HG02981 (cell line): Measurements from ENCODE around the gene NPSR1.
"Not testable (repeated sequence)": the region's sequence is repeated elsewhere in the genome, so short reads cannot be mapped to it uniquely, and the experiment has no call there.

Source experiments
- ATAC-seq: cut with Tn5 transposase; IDR thresholded peaks from one replicate; pipeline ENCODE4 v1.9.1; 2021; ENCODE audit warnings: mild to moderate bottlenecking, moderate library complexity; ENCODE audit not compliant: unreplicated experiment

NPSR1 gene, protein sequence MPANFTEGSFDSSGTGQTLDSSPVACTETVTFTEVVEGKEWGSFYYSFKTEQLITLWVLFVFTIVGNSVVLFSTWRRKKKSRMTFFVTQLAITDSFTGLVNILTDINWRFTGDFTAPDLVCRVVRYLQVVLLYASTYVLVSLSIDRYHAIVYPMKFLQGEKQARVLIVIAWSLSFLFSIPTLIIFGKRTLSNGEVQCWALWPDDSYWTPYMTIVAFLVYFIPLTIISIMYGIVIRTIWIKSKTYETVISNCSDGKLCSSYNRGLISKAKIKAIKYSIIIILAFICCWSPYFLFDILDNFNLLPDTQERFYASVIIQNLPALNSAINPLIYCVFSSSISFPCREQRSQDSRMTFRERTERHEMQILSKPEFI

DNA sequence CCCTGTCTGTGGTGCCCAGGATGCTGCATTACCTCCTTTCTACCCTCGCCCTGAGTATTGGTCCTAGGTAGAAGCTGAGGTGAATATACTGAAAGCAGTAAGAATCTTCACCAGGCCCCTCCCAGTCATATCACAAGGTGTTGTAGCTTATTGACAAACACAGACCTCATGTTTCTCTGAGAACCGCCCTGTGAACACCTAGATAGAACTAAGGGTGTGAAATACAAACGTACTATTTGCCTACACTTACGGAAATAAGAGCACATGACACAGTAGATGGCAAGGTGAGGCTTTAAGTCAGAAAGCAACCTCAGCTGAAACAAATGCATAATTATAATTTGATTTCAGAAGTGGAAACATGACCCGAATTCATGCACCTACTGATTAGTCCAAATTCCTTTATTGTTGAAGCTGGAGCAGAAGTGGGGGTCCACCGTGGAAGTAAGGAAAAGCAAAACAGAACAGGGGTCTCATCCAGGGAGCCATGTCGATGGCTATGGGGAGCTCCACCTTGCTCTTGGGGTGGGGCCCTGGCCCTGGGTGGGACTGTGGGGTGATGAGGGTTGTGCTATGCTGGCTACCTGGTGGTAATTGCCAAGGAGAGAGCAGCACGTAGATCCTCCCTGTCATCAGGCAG, at the start of gene NPSR1:
NPSR1 (plus strand) TSS at position 587 of the 637 bp plus-strand sequence. CDS start 195 bp downstream, outside the sequence.
- no peak for ATAC-seq

GRCh38 chr7:34612661-34613060, 45.4 kb upstream of the NPSR1 start:
- no peak for ATAC-seq

DNA sequence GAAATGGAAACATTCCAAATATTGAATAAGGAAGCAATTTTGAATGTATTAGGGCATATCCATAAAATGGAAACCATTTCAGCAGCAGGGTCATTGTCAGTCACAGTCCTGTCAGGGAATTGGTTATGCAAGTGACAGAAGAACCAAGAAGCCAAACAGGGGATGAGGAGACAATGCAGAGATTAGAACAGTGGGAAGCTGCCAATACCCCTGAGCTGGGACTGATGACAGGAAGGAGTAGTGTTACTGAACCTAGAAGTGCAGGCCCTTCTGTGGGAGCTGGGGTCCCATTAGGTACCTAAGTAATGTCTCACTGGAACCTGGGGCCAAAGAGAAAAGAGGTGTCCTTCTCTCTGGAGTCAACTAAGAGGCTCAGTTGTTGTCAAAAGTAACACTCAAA, 37.6 kb upstream of the NPSR1 start:
- ATAC-seq = no peak

GRCh38 chr7:34622182-34622581, 35.8 kb upstream of the NPSR1 start:
- ATAC-seq = no peak

DNA sequence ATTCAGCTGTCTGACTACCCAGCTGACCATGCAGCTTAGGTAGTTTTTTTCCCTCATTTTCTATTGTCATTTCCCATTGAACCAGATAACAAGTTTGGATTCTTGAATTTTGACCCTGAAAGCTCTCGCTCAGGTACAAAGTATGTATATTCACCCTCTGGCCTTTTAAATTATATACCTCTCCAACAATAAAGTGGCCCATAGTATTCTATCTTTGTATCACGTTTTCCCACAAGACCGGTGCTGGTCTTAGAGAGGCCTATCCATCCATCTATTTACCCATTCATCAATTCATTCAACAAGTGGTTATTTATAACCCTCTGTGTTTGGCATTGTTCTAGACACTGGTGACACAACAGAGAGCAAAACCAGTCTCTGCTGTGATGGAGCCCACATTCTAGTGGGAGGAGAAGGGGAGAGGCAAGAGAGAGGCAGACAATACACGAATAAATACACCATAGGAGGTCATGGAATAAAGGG, 35.2 kb upstream of the NPSR1 start:
- ATAC-seq = no peak

- ATAC-seq = not testable (repeated sequence)
These were observed 29.4 kb upstream of the NPSR1 start for GRCh38 chr7:34628618-34629017.

- no peak for ATAC-seq
These were observed 5.2 kb upstream of the NPSR1 start for GRCh38 chr7:34652809-34653208.

- ATAC-seq = no peak
These were observed 4.2 kb upstream of the NPSR1 start for GRCh38 chr7:34653787-34654186.

DNA sequence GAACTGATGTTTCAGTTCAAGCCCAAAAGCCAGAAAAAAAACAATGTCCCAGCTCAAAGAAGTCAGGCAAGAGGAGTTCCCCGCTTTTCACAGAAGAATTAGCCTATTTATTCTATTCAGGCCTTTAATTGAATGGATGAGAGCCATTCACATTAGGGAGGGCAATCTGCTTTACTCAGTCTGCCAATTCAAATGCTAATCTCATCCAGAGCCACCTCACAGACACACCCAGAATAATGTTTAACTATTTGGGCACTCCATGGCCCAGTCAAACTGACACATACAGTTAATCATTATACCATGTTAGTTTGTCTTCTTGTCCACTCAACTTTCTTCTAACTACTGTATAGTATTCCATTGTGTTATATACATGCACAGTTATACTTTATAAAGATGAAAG, 2.6 kb upstream of the NPSR1 start:
- ATAC-seq = no peak

DNA sequence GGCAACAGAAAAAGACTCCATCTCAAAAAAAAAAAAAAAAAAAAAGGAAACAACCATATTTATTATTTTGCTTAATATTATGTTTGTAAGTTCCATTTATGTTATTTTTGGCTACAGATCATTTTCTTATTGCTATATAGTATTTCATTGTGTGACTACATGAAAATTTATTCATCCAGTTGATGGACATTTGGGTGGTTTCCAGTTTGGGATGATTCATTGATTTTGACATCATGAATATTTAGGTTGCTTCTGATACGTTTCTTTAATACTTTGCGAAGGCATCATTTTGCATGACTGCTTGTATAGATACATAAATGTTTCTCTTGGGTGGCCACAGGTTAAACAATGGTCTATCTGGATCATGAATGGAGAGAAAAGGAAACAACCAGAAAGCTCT, 2.0 kb upstream of the NPSR1 start:
- no peak for ATAC-seq

DNA sequence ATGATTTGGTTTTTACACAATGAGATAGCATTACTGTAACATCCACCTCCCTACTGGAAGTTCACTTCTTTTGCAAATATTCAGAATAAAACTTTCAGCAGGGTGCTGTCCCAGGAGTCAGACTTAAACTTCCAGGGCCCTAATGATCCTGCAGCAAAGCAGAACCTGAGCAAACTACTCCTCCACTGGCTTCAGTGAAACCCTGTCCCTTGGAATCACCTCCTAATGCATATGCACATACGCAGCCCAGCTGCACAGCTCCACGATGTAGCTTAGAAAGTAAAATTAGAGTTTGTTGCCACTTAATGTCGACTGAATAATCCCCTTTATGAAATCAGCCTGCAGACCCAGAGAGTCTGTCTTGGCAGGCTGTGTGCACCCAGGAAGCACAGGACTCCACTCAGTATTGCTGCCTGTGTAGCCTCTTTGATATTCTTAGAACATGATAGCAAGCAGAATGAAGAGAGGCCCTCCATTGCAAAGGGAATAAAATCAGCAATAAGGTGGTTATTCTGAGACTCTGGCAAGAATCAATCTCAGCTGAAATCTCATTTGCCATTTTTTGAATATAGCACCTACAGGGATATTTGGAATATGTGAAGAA, 1.6 kb downstream of the NPSR1 start:
- no peak for ATAC-seq

DNA sequence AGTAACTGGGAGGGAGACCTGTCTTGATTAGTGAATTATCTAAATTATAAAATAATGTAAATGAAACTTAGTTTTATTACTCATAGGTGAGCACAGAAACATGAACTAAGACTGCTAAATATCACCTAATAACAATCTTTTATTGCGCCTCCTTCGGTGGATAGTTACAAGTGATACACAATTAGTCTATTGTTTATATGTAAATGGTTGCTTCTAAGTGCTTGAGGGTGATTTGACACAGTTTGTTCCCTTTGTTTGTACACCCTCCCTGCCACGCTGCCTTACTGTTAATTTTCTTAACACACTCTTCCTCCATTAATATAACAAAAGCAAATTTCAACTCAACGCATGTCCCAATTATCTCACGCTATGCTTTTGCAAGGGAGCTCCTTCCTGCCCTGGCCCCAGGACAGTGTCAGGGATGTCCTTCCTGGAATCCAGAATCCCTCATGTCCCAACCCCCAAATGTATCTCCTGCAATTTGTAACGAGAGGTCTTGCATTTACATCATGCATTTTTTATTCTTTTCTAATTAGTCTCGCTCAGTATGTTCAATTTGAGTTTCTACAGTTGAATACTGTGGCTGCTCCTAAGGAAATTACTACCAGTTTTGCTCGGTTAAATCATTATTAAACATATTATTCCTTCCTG, 4.2 kb downstream of the NPSR1 start:
- no peak for ATAC-seq

DNA sequence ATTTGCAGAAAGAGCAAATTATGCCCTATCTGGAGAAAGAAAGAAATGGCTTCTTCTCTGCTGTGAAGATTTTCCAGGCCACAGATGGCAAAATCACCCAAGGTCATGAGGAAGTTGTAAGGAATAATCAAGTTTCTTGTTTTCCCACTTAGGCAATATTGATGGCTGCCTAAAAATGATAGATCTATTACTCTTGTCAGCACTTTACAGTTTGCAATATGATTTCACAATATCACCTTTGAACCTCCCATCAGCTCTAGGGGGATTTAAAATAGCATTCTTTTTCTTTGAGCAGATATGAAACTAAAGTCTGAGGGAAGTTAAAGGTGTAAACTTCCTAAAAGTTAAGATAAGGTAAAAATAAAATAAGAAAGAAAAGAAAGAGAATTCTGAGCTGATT, 6.7 kb downstream of the NPSR1 start:
- ATAC-seq = no peak

GRCh38 chr7:34672430-34672829, 14.4 kb downstream of the NPSR1 start:
- ATAC-seq = no peak

DNA sequence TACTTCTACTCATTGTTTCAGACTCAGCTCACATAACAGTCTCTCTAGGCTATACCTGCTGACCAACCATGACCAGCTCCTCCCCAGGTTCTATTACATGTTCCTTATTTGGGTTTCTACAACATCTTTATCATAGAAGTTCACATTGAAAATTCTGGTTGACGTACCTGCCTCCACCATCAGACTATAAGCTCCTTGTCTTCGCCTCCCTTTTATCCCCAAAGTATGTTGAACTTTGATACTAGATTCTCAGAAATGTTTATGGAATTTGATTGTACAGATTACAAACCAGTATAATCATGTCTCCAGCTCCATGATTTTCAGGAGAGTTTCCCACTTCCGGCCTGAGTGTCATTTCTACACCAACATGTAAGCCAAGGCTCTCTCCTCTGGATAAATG, 15.0 kb downstream of the NPSR1 start:
- ATAC-seq = no peak

DNA sequence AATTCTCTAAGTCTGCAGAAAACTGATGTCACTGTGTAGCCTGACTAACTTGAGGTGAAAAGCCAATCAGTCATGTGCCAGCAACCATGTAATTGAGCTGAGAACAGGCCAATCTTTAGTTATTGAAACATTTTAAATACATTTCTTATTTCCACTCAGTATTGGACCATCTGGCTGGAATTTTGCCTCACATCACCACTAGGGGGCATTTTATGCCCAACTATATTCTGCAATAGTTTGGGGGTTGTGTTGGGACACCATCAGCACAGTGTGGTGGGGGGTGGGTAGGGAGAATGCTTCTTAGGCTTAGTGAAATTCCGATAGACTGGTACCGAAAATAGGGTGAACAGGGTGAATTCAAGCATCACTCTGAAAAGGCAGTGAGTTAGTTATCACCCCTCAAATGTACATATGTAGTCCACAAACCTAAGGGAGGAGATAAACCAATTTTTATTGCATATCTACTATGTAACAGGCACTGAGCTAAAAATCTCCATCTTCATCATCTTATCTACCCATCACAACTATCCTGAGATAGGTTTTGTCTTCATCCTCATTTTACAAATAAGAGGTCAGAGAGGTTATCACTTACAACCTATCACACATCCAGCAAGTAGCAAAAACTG, 17.8 kb downstream of the NPSR1 start:
- ATAC-seq = peak; percentile 76

DNA sequence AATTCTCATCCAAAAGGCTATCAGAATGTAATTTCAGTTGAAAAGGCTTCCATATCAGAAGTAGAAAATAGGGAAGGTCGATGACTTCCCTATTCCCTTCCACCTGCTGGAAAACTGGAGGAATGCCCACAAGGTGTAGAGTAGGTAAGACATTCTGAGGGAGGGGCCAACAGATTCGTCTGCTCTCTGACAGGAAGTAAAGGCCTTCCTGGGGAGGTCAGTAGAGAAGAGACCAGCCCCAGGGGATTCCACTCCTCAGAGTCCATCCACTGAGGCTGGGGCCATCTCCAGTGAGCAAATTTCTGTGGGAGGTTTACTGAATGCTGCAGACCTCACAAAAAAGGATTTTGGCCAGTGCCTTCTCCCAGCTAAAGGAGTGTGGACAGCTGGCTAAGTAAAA, 19.5 kb downstream of the NPSR1 start:
- ATAC-seq = no peak

DNA sequence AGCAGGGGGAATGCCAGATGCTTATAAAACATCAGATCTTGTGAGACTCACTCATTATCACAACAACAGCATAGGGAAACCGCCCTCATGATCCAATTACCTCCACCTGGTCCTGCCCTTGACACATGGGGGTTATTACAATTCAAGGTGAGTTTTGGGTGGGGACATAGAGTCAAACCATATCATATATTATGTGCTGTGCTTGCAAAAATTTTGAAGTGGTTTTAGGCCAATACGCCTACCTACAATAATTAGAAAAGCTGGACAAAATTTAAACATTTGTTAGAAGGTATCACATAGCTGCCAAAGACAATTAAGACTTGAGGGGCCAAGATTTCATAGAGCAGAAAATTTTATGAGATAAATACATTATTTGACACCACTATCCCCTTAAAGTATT, 29.5 kb downstream of the NPSR1 start:
- no peak for ATAC-seq

DNA sequence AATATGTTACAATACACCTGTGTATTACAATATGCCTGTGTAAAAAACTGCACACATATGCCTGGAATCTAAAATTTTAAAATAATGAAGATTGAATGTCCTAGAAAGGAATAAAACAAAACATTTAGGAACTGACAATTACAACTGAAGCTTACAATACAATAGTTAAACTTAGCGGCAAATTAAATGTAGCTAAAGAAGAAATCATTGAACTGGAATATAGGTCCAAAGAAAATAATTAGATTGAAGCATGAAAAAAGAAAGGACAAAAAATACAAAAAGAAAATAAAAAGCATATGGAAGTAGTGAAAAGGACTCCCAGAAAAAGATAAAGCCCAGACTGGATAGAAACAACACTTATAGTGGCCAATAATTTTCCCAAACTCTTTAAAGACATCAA, 38.4 kb downstream of the NPSR1 start:
- ATAC-seq = no peak

DNA sequence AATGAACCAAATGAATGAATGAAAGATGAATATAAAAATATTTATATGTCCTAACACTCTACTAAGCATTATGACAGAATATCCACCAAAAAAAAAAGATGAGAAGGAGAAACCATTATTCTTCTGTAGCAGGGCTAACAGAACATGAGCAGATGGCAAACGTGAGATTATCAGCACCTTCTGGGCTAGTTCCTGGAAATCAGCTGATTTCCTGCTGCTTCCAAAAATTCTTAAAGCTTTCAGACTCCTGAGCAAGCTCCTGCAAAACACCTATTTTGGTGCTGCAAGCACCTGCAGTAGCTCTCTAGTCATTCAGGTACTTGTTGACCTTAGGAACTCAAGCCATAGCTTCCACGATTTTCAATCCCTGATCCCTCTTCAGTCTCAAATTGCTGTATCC, 51.8 kb downstream of the NPSR1 start:
- ATAC-seq = no peak

DNA sequence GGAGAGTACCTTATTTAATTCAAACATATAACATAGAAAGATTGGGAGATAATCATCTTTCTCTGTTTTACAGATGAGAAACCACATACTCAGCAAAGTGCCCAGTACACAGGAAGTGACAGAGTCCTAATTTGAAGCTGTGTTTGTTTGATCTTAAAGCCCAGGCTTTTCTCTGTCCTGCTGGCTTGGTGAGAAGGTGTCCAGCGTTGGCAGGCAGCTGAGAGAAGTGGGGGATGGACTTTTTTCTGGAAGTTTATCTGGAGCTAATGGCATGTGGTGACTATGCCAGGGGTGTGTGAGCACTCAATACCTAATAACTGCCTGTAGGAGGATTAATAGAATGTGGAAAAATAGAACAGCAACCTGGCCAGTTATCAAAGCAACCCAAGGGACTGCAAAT, 60.8 kb downstream of the NPSR1 start:
- ATAC-seq = no peak
